Loucy (cell line): ENCODE measurements around the gene UCHL1.

Experiments
- EZH2phosphoT487 ChIP-seq: fragments of 200-600 bp; IDR thresholded peaks from 2 replicates; pipeline ENCODE4 v1.6.1; 2018; ENCODE audit warnings: antibody characterized with exemption, mild to moderate bottlenecking, moderate library complexity, borderline replicate concordance
- TF ChIP-seq, protein P1 (sequence below): fragments of 200-600 bp; sonication (generic); conservative IDR thresholded peaks from 2 replicates; pipeline ENCODE4 v1.5.1; 2014; ENCODE audit warnings: mild to moderate bottlenecking, antibody characterized with exemption, low read length

DNA sequence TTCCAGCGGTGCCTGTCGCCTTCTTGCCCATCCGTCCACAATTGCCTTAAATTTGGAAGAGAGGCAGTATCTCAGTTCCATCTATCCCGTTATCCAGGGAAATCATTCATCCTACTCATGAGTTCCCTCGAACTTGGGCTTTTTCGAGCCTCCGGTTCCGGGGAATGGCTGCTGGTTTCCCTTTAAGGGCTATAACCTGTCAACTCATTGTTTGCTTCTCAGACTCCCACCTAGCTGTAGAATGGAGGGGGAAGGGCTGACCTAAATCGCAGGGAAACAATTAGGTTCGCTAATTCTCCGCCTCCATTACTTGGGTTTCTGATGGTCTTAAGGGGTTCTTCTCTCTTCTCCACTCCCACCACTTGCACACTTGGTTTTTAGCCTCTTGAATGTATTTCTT lies 1.2 kb downstream of the UCHL1 start:
- TF ChIP-seq, protein P1, sequence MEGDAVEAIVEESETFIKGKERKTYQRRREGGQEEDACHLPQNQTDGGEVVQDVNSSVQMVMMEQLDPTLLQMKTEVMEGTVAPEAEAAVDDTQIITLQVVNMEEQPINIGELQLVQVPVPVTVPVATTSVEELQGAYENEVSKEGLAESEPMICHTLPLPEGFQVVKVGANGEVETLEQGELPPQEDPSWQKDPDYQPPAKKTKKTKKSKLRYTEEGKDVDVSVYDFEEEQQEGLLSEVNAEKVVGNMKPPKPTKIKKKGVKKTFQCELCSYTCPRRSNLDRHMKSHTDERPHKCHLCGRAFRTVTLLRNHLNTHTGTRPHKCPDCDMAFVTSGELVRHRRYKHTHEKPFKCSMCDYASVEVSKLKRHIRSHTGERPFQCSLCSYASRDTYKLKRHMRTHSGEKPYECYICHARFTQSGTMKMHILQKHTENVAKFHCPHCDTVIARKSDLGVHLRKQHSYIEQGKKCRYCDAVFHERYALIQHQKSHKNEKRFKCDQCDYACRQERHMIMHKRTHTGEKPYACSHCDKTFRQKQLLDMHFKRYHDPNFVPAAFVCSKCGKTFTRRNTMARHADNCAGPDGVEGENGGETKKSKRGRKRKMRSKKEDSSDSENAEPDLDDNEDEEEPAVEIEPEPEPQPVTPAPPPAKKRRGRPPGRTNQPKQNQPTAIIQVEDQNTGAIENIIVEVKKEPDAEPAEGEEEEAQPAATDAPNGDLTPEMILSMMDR, result no peak
- no peak for TF ChIP-seq EZH2phosphoT487
